DOHH2 (cell line): ENCODE data around the gene ZNF865.

Source experiments
- H3F3A ChIP-seq: fragments of 200-600 bp; sonication (generic), shearing (Covaris generic); 2 replicates; pipeline ENCODE4 v1.6.0; 2016; ENCODE audit warnings: antibody characterized with exemption, mild to moderate bottlenecking; ENCODE audit not compliant: control insufficient read depth, insufficient read depth
- H3K27ac ChIP-seq: fragments of 200-600 bp; sonication (generic); 2 replicates; pipeline ENCODE4 v1.5.1; 2014; ENCODE audit warnings: low read depth, mild to moderate bottlenecking, low read length, moderate library complexity
- H3K27me3 ChIP-seq: fragments of 200-600 bp; sonication (generic); 2 replicates; pipeline ENCODE4 v1.6.1; 2014; ENCODE audit warnings: mild to moderate bottlenecking, low read length, mixed read lengths; ENCODE audit not compliant: control insufficient read depth
- H3K36me3 ChIP-seq: fragments of 200-600 bp; sonication (generic); 2 replicates; pipeline ENCODE4 v1.6.1; 2014; ENCODE audit warnings: mild to moderate bottlenecking, low read length, moderate library complexity, mixed read lengths; ENCODE audit not compliant: control insufficient read depth
- H3K4me1 ChIP-seq: fragments of 200-600 bp; sonication (generic); 2 replicates; pipeline ENCODE4 v1.6.1; 2014; ENCODE audit warnings: mild to moderate bottlenecking, low read length, mixed read lengths; ENCODE audit not compliant: control insufficient read depth
- H3K4me2 ChIP-seq: fragments of 200-600 bp; sonication (generic); 2 replicates; pipeline ENCODE4 v1.6.0; 2014; ENCODE audit warnings: mild to moderate bottlenecking, low read length, moderate library complexity
- H3K4me3 ChIP-seq: fragments of 200-600 bp; sonication (generic); 2 replicates; pipeline ENCODE4 v1.5.1; 2014; ENCODE audit warnings: mild to moderate bottlenecking, low read length, mixed read lengths
- H3K79me2 ChIP-seq: fragments of 200-600 bp; sonication (generic); 2 replicates; pipeline ENCODE4 v1.6.1; 2014; ENCODE audit warnings: mild to moderate bottlenecking, low read length, mixed read lengths; ENCODE audit not compliant: control insufficient read depth
- H3K9me2 ChIP-seq: fragments of 200-600 bp; sonication (generic); replicated peaks from 2 replicates; pipeline ENCODE4 v1.6.1; 2014; ENCODE audit warnings: mild to moderate bottlenecking, low read length, mixed read lengths; ENCODE audit not compliant: control insufficient read depth
- H3K9me3 ChIP-seq: fragments of 200-600 bp; sonication (generic); 2 replicates; pipeline ENCODE4 v1.6.1; 2014; ENCODE audit warnings: antibody characterized with exemption, low read length, mixed read lengths; ENCODE audit not compliant: control insufficient read depth, insufficient read depth
- H4K20me1 ChIP-seq: fragments of 200-600 bp; sonication (generic); 2 replicates; pipeline ENCODE4 v1.6.0; 2014; ENCODE audit warnings: low read depth, mild to moderate bottlenecking, antibody characterized with exemption, low read length, moderate library complexity; ENCODE audit not compliant: control insufficient read depth, insufficient read depth
- CTCF ChIP-seq: fragments of 200-600 bp; sonication (generic); IDR thresholded peaks from one replicate; pipeline ENCODE4 v1.5.1; 2014; ENCODE audit warnings: antibody characterized with exemption, mild to moderate bottlenecking, low read depth, low read length; ENCODE audit not compliant: poor library complexity, severe bottlenecking
- EZH2phosphoT487 ChIP-seq: fragments of 200-600 bp; sonication (generic); IDR thresholded peaks from 2 replicates; pipeline ENCODE4 v1.6.1; 2017; ENCODE audit warnings: borderline replicate concordance, mild to moderate bottlenecking, antibody characterized with exemption, low read length, moderate library complexity, mixed read lengths

Gene ZNF865

DNA sequence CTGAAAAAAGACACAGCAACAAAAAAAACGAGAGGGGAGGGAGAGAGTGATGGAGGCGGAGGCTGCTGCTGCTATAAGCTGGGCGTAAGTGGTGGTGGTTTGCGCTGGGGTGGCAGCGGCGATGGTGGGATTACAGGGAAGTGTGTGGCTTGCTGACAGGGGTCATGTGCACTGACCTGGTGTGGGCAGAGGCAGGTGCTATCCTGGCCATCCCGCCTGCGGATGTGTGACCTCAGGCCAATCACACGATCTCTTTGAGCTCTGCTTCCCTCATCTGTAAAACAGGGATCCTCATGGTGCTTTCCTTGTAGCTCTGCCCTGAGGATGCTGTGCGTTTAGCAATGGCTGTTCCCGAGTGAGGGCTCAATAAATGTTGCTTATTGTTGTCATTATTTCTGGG is 32.1 kb downstream of the ZNF865 start:
- Histone ChIP-seq H3F3A (peaks cover 27% of the 10 kb centered on the region), H3K27me3 (no peaks in the 10 kb centered on the region), H3K36me3 (peaks cover 30% of the 10 kb centered on the region), H3K9me3 (no peaks in the 10 kb centered on the region), H3K4me3 (no peak overlapping the region; the same call in 1 of the 2 replicates), H3K9me2 (no peaks in the 10 kb centered on the region), H3K79me2 (peaks cover 66% of the 10 kb centered on the region), H3K27ac (no peak overlapping the region), H4K20me1 (peaks cover 3% of the 10 kb centered on the region; the same call in 1 of the 2 replicates), H3K4me1 (peaks cover 53% of the 10 kb centered on the region), H3K4me2 (no peak overlapping the region)
- TF ChIP-seq EZH2phosphoT487 (no peak), CTCF (no peak)

DNA sequence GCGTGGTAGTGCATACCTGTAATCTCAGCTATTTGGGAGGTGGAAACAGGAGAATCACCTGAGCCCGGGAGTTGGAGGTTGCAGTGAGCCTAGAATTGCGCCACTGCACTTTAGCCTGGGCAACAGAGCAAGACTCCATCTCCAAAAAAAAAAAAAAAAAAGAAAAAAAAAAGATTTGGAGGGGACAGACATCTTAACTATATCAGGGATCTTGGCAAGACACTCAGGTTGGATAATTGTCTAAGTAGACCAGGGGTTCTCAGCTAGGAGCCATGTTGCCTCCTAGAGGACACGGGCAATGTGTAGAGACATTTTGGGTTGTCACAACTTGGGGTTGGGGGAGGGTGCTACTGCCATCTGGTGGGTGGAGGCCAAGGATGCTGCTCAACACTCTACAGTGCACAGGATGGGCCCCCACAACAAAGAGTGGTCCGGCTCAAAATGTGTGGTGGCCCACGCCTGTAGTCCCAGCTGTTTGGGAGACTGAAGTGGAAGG is 33.5 kb downstream of the ZNF865 start:
- H4K20me1 ChIP-seq, result peaks cover 3% of the 10 kb centered on the region; the same call in 1 of the 2 replicates
- H3K9me3 ChIP-seq, result no peaks in the 10 kb centered on the region
- peaks cover 57% of the 10 kb centered on the region for H3K4me1 ChIP-seq
- peak overlapping the region; percentile 21; the same call in 1 of the 2 replicates for H3K4me3 ChIP-seq
- peak overlapping the region; percentile 87 for H3K4me2 ChIP-seq
- no peaks in the 10 kb centered on the region for H3K27me3 ChIP-seq
- no peaks in the 10 kb centered on the region for H3K9me2 ChIP-seq
- TF ChIP-seq CTCF (peak; percentile 86), EZH2phosphoT487 (no peak)
- H3K27ac ChIP-seq, result peak overlapping the region; percentile 99
- H3K36me3 ChIP-seq, result peaks cover 39% of the 10 kb centered on the region
- H3K79me2 ChIP-seq, result peaks cover 79% of the 10 kb centered on the region
- H3F3A ChIP-seq, result peaks cover 22% of the 10 kb centered on the region

DNA sequence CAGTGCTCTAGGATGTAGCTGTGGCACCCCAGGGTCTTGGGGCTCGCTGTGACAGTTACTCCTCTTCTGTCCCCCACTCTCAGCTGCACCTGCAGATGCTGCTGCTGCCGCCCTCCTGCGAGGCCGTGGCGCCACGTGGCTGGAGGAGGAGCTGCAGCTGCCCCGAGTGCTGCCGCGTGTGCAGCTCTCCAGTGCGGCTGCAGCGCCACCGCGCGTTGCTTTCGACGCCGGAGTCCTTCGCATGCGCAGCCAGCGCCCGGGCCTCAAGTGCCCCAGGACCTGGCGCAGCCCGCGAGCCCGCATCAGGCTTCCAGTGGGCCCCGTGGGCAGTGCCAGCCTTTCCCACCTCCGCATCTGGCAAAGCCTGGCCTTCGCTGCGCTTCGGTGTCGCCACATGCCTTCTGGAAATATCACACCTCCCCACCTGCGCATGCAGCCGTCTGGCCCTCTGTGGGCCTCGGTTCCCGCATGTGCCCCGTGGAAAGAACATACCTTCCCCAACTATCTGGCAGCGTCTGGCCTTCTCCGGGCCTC is 34.7 kb downstream of the ZNF865 start:
- Histone ChIP-seq H3K27ac (peak overlapping the region; percentile 99), H3K4me1 (peaks cover 59% of the 10 kb centered on the region), H3K79me2 (peaks cover 83% of the 10 kb centered on the region), H3K9me3 (no peaks in the 10 kb centered on the region), H3K27me3 (no peaks in the 10 kb centered on the region), H3K9me2 (no peaks in the 10 kb centered on the region), H3F3A (peaks cover 26% of the 10 kb centered on the region), H3K4me2 (peak overlapping the region; percentile 87), H3K4me3 (peak overlapping the region; percentile 95), H4K20me1 (peaks cover 3% of the 10 kb centered on the region; the same call in 1 of the 2 replicates), H3K36me3 (peaks cover 48% of the 10 kb centered on the region)
- TF ChIP-seq CTCF, result peak; percentile 76
- no peak for TF ChIP-seq EZH2phosphoT487
